ENCODE measurements around the gene DSCAM.

Gene DSCAM

DNA sequence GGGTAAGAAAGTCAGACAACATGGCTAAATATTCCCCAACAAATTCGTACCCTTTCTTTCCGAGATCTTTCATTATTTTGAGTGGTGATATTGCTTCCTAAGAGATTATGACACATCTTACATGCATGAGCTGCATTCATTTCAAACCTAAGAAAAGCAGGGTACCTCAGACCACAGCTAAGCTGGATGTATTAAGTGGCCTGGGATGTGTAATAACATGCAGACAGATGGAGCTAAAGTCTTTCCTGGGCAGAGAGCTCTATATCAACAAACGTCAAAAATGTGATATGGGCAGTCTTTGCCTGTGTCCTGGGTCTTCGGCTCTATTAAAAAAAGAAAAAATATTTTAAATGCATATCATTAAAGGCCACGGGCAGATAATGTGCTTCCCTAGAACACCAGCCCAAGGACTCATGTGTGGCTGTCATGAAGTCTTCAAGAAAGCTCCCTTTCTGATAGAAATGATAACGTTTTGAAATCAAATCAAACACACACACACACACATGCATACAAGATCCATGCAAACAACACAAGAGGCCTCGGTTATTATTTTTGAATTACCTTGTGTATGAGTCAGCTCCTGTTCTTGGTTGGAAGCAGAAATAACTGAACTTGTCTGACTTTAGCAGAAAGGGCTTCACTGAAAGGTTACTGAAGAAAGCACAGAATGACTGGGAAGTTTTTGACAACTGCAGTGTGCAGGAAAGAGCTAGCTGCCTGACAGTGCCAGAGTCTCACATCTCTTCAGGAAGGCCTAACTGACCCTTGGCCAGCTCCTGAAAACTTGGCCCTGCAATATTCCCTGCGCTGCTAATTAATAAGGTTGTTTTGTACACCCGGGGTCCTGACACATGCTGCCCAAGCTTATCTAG lies 231.2 kb downstream of the DSCAM start:
- TF ChIP-seq YY1 (IDR thresholded peaks at IDR 0.05; ENCODE audit: low read depth): no peak
- no peak for TF ChIP-seq CREB1 (IDR thresholded peaks at IDR 0.05; ENCODE audit: low read depth)
- no peak for TF ChIP-seq RAD21 (IDR thresholded peaks at IDR 0.05; ENCODE audit: low read depth)
- no peak for TF ChIP-seq CEBPB (IDR thresholded peaks at IDR 0.05)
- TF ChIP-seq, protein P1, sequence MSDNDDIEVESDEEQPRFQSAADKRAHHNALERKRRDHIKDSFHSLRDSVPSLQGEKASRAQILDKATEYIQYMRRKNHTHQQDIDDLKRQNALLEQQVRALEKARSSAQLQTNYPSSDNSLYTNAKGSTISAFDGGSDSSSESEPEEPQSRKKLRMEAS (IDR thresholded peaks at IDR 0.05): no peak
- TF ChIP-seq, protein P2, sequence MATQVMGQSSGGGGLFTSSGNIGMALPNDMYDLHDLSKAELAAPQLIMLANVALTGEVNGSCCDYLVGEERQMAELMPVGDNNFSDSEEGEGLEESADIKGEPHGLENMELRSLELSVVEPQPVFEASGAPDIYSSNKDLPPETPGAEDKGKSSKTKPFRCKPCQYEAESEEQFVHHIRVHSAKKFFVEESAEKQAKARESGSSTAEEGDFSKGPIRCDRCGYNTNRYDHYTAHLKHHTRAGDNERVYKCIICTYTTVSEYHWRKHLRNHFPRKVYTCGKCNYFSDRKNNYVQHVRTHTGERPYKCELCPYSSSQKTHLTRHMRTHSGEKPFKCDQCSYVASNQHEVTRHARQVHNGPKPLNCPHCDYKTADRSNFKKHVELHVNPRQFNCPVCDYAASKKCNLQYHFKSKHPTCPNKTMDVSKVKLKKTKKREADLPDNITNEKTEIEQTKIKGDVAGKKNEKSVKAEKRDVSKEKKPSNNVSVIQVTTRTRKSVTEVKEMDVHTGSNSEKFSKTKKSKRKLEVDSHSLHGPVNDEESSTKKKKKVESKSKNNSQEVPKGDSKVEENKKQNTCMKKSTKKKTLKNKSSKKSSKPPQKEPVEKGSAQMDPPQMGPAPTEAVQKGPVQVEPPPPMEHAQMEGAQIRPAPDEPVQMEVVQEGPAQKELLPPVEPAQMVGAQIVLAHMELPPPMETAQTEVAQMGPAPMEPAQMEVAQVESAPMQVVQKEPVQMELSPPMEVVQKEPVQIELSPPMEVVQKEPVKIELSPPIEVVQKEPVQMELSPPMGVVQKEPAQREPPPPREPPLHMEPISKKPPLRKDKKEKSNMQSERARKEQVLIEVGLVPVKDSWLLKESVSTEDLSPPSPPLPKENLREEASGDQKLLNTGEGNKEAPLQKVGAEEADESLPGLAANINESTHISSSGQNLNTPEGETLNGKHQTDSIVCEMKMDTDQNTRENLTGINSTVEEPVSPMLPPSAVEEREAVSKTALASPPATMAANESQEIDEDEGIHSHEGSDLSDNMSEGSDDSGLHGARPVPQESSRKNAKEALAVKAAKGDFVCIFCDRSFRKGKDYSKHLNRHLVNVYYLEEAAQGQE (IDR thresholded peaks at IDR 0.05; ENCODE audit: low read depth): no peak
- no peak for TF ChIP-seq FOXM1 (IDR thresholded peaks at IDR 0.05; ENCODE audit: borderline replicate concordance, low read depth)
- TF ChIP-seq TAF1 (IDR thresholded peaks at IDR 0.05; ENCODE audit: low read depth): no peak
- no peak for TF ChIP-seq TCF12 (IDR thresholded peaks at IDR 0.05; ENCODE audit: low read depth)
- no peak for TF ChIP-seq TEAD4 (IDR thresholded peaks at IDR 0.05)
- TF ChIP-seq ZBTB7A (IDR thresholded peaks at IDR 0.05; ENCODE audit: low read depth): no peak
- TF ChIP-seq EGR1 (IDR thresholded peaks at IDR 0.05): no peak
- TF ChIP-seq NFIC (IDR thresholded peaks at IDR 0.05): no peak
- TF ChIP-seq EP300 (IDR thresholded peaks at IDR 0.05; ENCODE audit: borderline replicate concordance): no peak
- TF ChIP-seq, protein P3, sequence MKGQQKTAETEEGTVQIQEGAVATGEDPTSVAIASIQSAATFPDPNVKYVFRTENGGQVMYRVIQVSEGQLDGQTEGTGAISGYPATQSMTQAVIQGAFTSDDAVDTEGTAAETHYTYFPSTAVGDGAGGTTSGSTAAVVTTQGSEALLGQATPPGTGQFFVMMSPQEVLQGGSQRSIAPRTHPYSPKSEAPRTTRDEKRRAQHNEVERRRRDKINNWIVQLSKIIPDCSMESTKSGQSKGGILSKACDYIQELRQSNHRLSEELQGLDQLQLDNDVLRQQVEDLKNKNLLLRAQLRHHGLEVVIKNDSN (IDR thresholded peaks at IDR 0.05): no peak

DNA sequence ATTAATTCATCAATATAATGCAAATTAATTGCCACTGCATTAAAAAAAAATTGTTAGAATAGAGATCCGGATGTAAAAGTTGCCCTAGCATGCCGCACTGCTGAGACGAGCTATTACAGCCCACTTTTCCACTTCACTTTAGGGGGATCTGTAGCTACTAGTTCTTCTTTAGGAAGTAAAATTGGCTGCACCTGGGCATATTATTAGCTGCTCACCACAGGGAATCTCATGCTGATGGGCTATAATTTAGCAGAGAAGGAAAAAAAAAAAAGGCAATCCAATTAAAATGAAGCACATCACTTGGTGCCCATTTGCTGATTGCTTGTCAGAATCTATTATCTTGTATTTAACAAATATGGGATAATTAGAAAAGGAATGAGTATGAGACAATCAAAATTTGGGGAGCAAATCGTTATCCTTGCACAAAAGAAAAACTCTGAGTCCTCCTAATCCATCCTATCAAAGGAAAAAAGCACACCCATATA lies 233.4 kb downstream of the DSCAM start:
- TF ChIP-seq YY1 (IDR thresholded peaks at IDR 0.05; ENCODE audit: low read depth) (no peak), TAF1 (IDR thresholded peaks at IDR 0.05; ENCODE audit: low read depth) (no peak), TCF12 (IDR thresholded peaks at IDR 0.05; ENCODE audit: low read depth) (no peak), RAD21 (IDR thresholded peaks at IDR 0.05; ENCODE audit: low read depth) (no peak), CEBPB (IDR thresholded peaks at IDR 0.05) (no peak)
- TF ChIP-seq, protein P2 (IDR thresholded peaks at IDR 0.05; ENCODE audit: low read depth): no peak

DNA sequence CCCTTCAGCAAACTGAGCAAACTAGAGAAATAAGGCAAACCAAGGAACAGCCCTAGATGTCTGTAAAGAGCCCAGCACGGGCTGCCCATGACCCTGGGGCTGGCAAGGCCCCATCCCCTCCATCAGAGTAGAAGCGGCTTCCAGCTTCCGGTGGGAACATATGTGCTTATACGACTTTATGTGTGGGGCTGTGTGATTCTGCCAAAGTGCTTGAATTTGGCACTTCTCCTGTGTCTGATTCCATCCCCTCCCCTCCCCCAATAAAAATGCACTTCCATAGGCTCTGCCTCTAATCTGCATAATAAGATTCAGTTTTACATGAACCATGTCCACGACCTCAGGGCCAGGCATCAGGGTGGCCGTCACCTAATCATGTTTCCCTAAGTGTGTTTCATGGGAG lies 236.6 kb downstream of the DSCAM start:
- TF ChIP-seq ZBTB7A (IDR thresholded peaks at IDR 0.05; ENCODE audit: low read depth): no peak
- no peak for TF ChIP-seq EP300 (IDR thresholded peaks at IDR 0.05; ENCODE audit: borderline replicate concordance)
- no peak for TF ChIP-seq TEAD4 (IDR thresholded peaks at IDR 0.05)
- no peak for TF ChIP-seq TCF12 (IDR thresholded peaks at IDR 0.05; ENCODE audit: low read depth)
- TF ChIP-seq, protein P3 (IDR thresholded peaks at IDR 0.05): no peak
- TF ChIP-seq TAF1 (IDR thresholded peaks at IDR 0.05; ENCODE audit: low read depth): no peak
- TF ChIP-seq CREB1 (IDR thresholded peaks at IDR 0.05; ENCODE audit: low read depth): no peak
- TF ChIP-seq NFIC (IDR thresholded peaks at IDR 0.05): no peak
- TF ChIP-seq, protein P1 (IDR thresholded peaks at IDR 0.05): no peak
- TF ChIP-seq RAD21 (IDR thresholded peaks at IDR 0.05; ENCODE audit: low read depth): no peak
- no peak for TF ChIP-seq CEBPB (IDR thresholded peaks at IDR 0.05)
- TF ChIP-seq EGR1 (IDR thresholded peaks at IDR 0.05): no peak
- no peak for TF ChIP-seq YY1 (IDR thresholded peaks at IDR 0.05; ENCODE audit: low read depth)
- TF ChIP-seq FOXM1 (IDR thresholded peaks at IDR 0.05; ENCODE audit: borderline replicate concordance, low read depth): no peak
- TF ChIP-seq, protein P2 (IDR thresholded peaks at IDR 0.05; ENCODE audit: low read depth): no peak

DNA sequence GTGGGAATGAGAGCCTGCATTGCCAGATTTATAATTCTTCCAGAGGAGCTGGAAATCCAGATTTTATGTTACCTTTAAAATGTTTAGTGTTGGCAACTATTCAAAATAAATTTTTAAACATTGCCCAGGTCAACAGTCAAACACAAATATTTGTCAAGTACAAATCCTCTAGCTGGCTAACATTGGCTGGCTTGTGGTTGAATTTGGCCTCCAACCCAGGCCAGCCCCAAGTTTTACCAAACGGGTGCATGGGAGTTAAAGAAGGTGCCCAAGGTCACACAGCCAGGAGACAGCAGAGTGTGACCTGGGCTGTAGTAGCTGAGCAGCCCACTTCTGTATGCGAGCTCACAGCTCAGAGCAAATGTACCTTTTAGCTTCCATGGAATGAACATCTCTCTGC lies 240.6 kb downstream of the DSCAM start:
- TF ChIP-seq EP300 (IDR thresholded peaks at IDR 0.05; ENCODE audit: borderline replicate concordance): no peak
- no peak for TF ChIP-seq NFIC (IDR thresholded peaks at IDR 0.05)
- no peak for TF ChIP-seq YY1 (IDR thresholded peaks at IDR 0.05; ENCODE audit: low read depth)
- no peak for TF ChIP-seq ZBTB7A (IDR thresholded peaks at IDR 0.05; ENCODE audit: low read depth)
- no peak for TF ChIP-seq TEAD4 (IDR thresholded peaks at IDR 0.05)
- TF ChIP-seq, protein P2 (IDR thresholded peaks at IDR 0.05; ENCODE audit: low read depth): no peak

Measured in Ishikawa (cell line).